22Rv1 (cell line): ENCODE data around the gene RARRES2.

ENCODE experiments used
- ZFX ChIP-seq: fragments of 450-650 bp; IDR thresholded peaks from 2 replicates; pipeline ENCODE4 v1.6.1; 2017; ENCODE audit warnings: antibody characterized with exemption, borderline replicate concordance
- TF ChIP-seq, protein P1 (sequence below): fragments of 450-650 bp; IDR thresholded peaks from 2 replicates; pipeline ENCODE4 v1.5.1; 2017; ENCODE audit warnings: mild to moderate bottlenecking

- TF ChIP-seq, protein P1, sequence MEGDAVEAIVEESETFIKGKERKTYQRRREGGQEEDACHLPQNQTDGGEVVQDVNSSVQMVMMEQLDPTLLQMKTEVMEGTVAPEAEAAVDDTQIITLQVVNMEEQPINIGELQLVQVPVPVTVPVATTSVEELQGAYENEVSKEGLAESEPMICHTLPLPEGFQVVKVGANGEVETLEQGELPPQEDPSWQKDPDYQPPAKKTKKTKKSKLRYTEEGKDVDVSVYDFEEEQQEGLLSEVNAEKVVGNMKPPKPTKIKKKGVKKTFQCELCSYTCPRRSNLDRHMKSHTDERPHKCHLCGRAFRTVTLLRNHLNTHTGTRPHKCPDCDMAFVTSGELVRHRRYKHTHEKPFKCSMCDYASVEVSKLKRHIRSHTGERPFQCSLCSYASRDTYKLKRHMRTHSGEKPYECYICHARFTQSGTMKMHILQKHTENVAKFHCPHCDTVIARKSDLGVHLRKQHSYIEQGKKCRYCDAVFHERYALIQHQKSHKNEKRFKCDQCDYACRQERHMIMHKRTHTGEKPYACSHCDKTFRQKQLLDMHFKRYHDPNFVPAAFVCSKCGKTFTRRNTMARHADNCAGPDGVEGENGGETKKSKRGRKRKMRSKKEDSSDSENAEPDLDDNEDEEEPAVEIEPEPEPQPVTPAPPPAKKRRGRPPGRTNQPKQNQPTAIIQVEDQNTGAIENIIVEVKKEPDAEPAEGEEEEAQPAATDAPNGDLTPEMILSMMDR, result no peak
- no peak for TF ChIP-seq ZFX
Observed at GRCh38 chr7:150325901-150326300, 15.5 kb downstream of the RARRES2 start.
